SIG-M5 treated with dmso at 0.1 percent for 504 hours (cell line): ENCODE data around the gene KRT33B.

Source experiments
- DNase-seq: peaks from one replicate; lab custom pipeline; 2025; ENCODE audit not compliant: unreplicated experiment; lab: John Stamatoyannopoulos, UW

The KRT33B gene

GRCh38 chr17:41326173-41327145 lies 43.2 kb downstream of the KRT33B start:
- DNase-seq: no peak

GRCh38 chr17:41325611-41326010 lies 44.0 kb downstream of the KRT33B start:
- no peak for DNase-seq

GRCh38 chr17:41325126-41325525 lies 44.5 kb downstream of the KRT33B start:
- no peak for DNase-seq

GRCh38 chr17:41324180-41325075 lies 45.2 kb downstream of the KRT33B start:
- no peak for DNase-seq

- no peak for DNase-seq
Measured at GRCh38 chr17:41322903-41323895, 46.4 kb downstream of the KRT33B start.

- peak; percentile 47 for DNase-seq
Measured at GRCh38 chr17:41322094-41322902, 47.3 kb downstream of the KRT33B start.

- DNase-seq: no peak
Measured at GRCh38 chr17:41318231-41318630, 51.4 kb downstream of the KRT33B start.

GRCh38 chr17:41315814-41316445 lies 53.7 kb downstream of the KRT33B start:
- no peak for DNase-seq

GRCh38 chr17:41315204-41315794 lies 54.3 kb downstream of the KRT33B start, which contains the start of gene KRTAP17-1:
Gene KRTAP17-1, minus strand, starts transcription at chr17:41315710. Its CDS starts 60 bp downstream, at chr17:41315650.
- no peak for DNase-seq
